Glomerular visceral epithelial cell (primary cell): ENCODE measurements around the gene TRMT2A.

Source experiments
- DNase-seq: peaks from one replicate; pipeline ENCODE4 v3.0.0-alpha.2; 2016; ENCODE audit errors: extremely low spot score

The TRMT2A gene

DNA sequence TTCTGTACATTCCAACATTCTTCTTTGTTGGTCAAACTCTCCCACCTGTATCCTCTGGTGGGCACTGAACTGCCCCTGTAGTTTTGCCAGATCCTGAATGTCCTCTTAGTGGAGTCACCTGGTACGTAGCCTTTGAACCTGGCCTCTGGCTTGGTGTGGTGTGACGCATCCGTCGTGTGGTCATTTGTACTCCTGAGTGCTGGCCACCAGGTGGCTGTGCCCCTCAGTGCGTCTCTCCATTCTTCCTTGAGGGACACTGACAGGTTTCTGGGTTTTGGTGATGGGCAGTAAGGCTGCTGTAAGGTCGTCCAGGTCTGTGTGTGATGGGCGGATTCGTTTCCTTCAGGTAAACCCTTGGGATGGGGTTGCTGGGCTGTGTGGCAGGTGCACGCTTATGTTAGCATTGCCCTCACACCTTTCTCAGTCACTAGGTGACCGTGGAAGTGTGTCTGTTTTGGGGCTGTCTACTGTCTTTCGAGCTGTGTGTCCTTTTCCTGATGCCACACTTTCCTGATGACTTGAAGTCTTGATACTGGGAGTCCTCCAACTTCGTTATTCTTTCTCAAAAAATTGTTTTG is 14.7 kb downstream of the TRMT2A start:
- no peak for DNase-seq

DNA sequence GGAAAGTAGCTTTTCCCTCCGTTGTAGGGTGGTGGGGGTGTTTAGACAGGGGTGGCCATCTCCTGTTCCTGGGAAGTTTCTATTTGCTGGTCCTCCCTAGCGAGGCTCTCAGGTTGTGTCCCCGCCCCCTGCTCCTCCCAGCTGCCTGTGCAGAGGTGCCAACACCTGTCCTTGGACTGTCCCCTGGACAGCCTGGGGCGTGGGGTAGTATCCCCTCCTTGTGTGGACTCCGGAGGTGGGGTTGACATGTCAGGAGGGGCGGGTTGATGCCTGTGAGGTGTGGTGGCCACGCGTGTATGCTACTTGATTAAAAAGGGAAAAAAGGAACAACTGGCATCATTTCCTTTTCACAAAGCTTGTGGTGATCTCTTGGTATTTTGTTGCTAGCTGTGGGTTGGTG is 15.4 kb downstream of the TRMT2A start:
- no peak for DNase-seq

DNA sequence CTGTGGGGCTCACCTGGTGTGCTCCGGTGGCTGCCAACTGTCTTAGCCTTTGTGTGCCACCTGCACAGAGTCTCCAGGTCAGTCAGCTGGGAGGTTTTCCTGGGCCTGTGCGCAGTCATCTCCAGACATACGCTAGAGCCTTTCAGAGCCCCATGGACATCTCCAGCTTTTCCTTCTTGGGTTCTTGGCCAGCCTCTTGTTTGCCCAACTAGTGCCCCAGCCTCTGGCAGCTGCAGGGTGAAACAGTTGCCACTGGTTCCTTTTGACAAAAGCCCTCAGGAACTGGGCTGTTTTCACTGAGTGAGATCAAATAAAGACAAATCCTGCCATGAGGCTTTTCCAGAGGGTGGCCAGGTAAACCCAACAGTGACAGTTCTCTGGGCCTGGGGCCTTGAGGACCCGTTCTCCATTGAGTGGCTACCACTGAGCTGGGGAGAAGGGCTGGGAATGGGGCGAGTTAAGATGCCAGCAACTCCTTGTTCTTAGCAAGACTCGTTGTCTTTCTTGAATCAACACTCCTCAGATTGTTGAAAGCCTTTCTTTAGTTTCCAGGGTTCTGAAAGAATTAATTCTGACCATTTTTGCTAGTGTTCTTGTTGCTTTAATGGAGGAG is 17.8 kb downstream of the TRMT2A start:
- no peak for DNase-seq

DNA sequence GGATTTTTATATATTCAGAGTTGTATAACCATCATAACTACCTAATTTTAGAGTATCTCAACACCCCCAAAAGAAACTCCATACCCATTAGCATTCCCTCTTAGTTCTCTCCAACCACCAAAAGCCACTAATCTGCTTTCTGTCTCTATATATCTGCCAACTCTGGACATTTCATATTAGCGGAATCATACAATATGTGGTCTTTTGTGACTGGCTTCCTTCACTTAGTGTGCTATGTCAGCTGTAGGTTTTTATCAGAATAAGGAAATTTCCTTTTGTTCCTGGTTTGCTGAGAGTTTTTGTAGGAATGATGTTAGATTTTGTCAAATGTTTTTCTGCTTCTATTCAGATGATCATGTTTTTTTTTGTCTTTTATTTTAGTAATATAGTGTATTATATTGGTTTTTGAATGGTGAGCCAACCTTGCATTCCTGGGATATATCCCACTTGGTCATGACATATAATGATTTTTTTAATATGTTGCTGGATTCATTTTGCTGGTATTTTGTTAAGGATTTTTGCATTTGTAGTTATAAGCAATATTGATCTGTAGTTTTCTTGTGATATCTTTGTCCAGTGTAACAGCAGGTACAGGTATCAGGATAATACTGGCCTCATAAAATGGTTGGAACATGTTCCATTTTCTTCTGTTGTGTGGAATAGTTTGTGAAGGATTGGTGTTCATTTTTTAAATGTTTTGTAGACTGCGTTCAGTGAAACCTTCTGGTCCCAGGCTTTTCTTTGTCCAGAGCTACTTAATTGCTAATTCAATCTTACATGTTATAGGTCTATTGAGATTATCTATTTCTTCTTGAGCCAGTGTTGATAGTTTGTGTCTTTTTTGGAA is 20.2 kb downstream of the TRMT2A start:
- no peak for DNase-seq

DNA sequence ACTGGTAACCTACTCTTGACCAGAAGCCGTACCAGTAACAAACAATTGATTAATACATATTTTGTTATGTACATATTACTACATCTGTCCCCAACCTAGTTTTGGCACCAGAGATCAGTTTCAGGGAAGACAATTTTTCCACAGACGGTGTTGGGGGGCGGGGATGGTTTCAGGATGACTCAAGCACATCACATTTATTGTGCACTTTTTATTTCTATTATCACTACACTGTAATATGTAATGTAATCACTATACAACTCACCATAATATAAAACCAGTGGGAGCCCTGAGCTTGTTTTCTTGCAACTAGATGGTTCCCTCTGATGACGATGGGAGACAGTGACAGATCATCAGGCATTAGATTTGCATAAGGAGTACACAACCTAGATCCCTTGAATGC is 21.5 kb downstream of the TRMT2A start:
- DNase-seq: no peak

DNA sequence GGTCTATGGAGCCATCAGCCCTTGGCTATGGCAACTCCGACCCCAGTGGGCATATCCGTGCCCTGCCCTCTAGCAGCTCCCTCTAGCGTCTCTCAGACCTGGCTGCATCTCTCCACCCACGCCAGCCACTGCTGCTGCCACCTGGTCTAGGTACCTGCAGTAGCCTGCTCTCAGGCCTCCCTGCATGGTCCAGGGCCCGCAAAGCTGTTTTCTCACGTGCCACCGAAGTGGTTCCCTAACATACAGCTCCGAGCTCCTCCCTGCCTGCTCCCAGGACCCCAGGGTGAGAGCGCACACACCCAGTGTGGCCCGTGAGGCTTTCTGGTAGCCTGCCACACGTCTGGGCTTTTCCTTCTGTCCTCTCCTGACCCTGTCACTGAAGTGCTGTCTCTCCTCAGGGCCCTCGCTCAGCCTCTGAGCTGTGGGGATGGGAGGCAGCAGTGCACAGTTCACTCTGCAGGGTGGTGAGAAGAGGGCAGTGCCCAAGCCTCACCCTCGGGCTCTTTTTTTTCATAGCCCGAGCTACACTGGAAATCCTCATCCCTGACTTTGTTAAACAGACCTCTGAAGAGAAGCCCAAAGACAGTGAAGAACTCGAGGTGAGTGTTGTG is 22.7 kb downstream of the TRMT2A start:
- no peak for DNase-seq

DNA sequence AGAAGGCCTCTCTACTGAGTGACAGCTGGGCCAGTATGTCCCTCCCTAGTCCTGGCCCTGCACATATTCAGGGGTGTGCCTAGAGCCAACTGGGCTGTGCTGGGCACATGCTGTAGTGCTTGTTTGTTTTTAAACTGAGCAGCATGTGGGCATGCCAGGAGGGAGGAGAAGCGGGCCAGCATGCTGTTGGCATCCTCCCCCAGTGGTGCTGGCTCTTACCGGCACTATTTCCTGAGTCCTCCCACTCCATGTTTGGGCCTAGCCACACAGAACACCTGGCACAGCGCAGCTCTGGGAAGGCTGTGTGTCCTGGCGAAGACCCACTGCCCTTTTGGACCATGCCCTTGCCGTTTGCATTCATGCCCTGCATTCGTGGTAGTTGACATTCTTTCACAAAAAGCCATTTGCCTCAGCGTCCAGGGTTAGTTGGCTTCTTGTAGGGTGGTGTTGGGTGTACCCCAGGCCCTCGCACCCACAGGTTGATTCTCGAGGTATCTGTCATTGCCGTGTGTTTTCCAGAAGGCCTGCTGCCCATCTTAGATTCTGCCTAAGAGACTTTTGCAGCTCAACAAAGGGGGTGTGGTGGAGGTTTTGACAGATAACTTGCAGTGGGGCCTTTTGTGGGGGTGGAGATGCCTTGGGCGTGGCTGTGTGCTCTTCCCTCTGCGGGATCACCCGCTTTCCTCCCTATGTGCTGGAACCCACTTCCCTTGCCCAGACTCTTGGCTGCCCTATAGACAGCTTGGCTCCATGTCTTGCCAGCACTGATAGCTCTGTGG is 23.4 kb downstream of the TRMT2A start:
- DNase-seq: no peak

DNA sequence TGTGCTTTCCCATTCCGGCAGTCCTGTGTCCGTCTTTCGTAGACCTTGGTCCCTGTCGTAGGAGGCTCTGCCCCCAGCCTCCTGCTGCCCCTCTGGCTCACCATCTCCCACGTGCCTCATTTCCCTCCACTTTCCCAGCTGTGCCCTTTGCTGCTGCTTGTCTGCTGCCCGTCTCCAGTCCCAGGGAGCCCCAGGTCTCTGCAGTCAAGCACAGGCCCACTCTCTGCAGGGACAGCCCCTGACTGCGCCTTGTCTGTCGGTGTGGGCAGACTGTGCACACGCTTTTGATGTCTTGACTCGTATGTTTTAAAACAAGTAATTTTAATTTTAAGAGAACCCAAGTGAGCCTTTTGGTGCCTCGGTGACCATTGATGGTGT is 24.6 kb downstream of the TRMT2A start:
- DNase-seq: no peak

DNA sequence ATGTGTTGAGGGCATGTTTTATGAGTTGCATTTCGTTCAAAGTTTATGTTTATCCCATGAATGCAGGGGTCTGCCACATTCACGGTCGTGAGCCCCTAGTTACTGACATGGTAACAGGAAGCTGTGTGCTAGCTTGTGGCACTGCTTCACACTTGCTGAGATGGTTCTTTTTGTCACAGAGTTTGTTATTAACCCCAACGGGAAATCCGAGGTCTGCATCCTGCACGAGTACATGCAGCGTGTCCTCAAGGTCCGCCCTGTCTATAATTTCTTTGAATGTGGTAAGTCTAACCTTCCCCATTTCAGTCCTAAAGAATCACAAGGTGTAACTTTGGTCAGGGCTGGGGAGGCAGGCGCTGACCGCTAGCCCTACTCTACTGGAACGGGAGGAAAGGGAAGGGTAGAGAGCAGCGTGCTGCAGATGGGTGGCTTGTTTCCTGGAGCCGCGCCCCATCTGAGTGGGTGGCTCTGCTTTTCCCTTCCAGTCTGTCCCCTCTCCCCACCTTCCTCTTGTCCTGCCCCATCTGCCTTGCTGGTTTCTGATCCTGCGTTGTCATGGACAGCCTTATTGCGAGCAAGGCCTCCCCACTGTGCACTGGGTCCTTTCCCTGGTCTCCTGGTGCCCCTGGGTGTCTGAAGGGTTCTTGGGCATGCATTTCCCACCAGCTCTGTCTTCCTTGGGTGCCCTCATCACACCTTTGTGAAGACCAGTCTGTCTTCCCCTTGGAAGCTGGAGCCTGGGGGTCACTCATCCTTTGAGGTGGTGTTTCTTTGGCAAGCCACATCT is 25.1 kb downstream of the TRMT2A start:
- DNase-seq: no peak

DNA sequence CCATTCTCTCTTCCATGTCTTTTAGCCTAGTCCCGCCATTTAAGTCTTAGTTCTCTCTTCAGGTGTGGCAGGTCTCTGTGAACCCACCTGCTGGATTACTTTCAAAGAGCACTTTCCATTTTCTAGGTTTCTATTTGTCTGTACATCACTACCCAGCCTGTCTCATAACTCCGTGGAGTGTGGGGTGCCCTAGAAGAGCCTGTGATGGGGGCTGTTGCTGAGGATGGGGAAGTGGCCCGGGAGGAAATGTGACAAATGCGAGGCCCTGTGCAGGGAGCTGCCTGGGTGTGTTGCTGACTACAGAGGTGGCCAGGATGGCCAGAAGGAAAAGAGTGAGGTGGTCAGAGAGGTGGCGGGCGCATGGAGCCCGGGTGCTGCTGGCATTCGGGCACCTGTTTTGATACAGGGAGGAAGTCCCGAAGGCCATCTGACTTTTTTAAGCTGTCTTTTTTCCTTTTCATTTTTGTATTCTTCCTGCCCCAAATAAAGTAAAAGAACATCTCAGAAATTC is 26.2 kb downstream of the TRMT2A start:
- no peak for DNase-seq

DNA sequence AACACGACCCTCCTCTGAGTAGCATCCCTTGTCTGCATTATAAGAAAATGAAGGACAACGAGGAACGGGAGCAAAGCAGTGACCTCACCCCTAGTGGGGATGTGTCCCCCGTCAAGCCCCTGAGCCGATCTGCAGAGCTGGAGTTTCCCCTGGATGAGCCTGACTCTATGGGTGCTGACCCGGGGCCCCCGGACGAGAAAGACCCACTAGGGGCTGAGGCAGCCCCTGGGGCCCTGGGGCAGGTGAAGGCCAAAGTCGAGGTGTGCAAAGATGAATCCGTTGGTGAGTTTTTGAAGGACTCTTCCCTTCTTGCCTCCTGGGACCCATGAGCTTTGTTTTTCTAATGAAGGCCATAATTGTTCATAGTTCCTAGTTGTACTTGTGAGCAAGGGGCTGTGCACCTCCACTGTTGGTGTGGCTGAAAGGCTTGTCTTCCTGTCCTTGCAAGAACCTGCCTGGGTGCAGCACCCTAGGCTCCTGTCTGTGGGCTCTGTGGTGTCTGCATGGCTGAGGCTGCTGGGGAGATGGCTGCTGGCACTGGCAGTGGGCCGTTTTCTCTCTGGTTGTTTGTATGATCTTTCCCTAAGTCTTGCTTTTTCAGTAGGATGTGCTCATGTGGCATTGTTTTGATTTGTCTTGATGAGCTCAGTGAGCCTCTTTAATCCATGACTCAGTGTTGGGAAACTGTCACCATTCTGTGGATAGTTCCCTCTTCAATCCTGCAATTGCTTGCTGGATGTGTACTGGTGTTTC is 26.9 kb downstream of the TRMT2A start:
- no peak for DNase-seq

DNA sequence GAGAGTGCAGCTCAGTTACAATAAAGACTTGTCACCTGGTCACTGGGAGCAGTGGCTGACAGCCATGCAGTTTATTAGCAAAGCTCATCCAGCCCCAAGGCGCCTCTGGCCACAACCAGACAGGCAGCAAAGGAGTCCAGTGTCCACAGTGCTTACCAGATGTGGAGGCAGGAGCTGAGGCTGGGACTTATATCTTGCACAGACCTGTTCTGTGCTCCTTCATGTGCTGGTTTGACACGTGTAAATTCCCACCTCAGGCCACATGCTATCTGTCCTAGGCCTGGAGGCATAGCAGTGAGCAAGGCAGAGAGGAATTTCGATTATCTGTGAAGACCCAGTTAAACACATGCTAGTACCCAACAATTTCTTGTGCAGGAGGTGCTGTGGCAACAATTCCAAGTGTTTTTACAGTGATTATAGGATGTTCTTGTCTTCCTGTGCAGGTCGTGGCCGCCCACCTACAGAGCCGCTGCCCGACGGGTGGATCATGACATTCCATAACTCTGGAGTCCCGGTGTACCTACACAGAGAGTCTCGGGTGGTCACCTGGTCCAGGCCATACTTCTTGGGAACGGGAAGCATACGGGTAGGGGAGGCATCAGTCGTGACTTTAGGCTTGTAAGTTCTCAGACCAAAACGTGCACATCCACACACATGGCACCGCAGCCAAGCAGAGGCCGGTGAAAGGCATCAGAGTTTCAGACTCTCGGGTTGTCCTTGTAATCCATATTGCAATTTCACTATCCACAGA is 27.6 kb downstream of the TRMT2A start:
- DNase-seq: no peak

DNA sequence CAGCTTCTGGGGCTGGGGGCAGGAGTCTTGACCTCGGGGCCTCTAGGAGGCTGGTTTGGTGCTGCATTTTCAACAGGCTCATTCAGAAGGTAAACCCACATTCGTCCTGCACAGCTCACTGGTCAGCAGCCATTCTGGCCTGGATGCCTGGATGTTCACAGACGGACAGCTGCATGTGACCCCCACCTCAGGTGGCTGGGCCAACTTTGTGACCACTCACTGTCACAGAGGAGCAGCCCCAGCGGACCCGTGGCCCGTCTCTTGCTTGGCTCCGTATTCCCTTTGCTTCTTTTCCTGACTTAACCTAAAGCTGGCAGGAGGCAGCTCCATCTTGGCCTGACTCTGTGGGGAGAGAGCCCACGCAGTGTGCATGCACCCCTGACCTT is 28.8 kb downstream of the TRMT2A start:
- DNase-seq: no peak

DNA sequence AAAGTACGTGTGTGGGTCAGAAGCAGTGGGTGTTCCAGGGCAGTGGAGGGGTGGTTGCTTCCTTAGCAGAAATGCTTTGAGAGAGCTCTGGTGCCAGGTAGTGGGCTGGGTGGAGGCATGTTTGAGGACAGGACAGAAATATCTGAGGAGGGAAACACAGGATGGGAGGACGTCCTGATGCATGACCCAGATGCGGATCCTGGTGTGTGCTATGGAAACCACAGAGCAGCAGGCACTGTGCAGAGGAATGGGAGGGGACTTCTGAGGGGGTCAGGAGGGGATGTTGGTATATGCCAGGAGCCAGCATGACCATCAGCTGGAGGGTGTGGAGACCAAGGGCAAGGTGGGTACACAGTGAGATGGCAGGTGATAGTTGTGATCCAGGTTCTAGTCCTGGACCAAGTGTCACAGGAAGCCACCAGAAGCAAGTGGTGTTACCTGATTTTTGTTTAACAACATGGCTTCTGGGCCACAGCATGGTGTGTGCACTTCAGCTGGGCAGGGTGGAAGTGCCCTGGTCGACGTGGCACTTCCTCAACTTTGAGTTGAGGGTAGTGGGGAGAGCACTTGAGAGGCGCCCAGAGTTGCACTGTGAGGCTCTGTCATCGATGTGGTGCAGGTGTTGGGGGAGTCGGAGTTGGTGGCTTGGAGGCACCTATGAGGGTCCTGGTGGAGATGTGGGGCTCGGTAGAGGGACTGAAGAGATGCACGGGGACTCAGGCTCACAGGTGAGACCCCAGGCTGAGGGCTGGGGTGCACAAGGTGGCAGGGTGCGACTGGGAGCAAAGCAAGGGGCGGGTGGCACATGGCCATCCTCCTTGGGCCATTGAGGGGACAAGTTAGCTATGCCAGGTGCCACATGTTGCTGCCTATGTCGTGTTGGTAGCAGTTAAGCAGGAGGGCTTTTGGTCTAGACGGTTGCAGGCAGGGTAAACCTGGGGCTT is 29.4 kb downstream of the TRMT2A start:
- DNase-seq: no peak

DNA sequence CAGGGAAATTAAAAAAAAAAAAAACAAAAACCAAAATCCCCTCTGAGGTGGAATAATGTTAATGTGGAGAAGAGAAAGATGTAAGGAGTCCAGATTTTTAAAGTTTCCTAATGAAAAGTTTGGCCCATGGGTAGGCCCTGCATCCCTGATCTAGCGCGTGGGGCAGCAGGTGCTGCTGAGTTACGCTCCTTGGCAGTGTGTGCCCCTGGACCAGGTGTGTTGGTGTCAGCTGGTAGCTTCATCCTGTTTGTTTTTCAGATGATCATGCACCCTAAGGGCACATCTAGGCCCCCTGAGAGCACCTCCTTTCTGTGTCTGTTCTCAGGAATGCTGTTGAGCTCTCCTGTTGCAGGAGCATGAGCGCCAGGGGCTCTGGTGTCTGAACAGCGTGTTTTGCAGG is 30.3 kb downstream of the TRMT2A start:
- DNase-seq: no peak

DNA sequence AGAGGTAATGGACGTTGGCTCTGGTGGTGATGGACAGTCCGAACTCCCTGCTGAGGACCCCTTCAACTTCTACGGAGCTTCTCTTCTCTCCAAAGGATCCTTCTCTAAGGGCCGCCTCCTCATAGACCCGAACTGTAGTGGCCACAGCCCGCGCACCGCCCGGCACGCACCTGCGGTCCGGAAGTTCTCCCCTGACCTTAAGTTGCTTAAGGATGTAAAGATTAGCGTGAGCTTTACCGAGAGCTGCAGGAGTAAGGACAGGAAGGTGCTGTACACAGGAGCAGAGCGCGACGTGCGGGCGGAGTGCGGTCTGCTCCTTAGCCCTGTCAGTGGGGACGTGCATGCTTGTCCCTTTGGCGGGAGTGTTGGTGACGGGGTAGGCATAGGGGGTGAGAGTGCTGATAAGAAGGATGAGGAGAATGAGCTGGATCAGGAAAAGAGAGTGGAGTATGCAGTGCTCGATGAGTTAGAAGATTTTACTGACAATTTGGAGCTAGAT is 30.9 kb downstream of the TRMT2A start:
- no peak for DNase-seq

DNA sequence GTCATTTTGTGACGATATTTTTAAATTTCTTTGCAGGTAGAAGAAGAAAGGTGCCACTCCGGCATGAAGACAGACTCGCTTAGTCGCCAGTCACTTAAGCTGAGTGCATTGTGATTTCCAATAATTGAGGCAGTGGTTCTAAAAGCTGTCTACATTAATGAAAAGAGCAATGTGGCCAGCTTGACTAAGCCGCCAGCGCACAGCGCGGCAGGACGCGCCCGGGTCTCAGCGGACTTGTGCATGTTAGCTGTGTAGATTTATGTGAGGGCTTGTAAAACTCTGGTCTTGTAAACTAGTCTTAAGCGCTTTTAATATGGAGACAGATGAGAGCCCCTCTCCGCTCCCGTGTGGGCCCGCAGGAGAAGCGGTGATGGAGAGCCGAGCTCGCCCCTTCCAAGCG is 31.4 kb downstream of the TRMT2A start:
- no peak for DNase-seq
